Measurements from ENCODE around the gene DLGAP4.

GRCh38 chr20:36396847-36397630 is 90.9 kb downstream of the DLGAP4 start:
- TF ChIP-seq CTCF (IDR thresholded peaks at IDR 0.05 in 4 of 5, conservative IDR thresholded peaks at IDR 0.05 in 1 of 5) (no peak), POLR2A (IDR thresholded peaks at IDR 0.05) (no peak)

Measured in gastrocnemius medialis (tissue), 4 donors.